ENCODE results near the gene TCHH.

GRCh38 chr1:152125834-152126443 lies 10.7 kb upstream of the TCHH start:
- no peak for TF ChIP-seq CEBPB (IDR thresholded peaks at IDR 0.05)
- TF ChIP-seq TAF1 (IDR thresholded peaks at IDR 0.05; ENCODE audit: low read depth), result no peak
- TF ChIP-seq MAX (IDR thresholded peaks at IDR 0.05), result no peak
- no peak for TF ChIP-seq EP300 (IDR thresholded peaks at IDR 0.05; ENCODE audit: borderline replicate concordance)
- TF ChIP-seq YY1 (IDR thresholded peaks at IDR 0.05; ENCODE audit: low read depth), result no peak
- no peak for TF ChIP-seq REST (IDR thresholded peaks at IDR 0.05; ENCODE audit: low read depth)
- no peak for TF ChIP-seq USF1 (IDR thresholded peaks at IDR 0.05)
- no peak for TF ChIP-seq CREB1 (IDR thresholded peaks at IDR 0.05; ENCODE audit: low read depth)
- TF ChIP-seq TCF12 (IDR thresholded peaks at IDR 0.05; ENCODE audit: low read depth), result no peak
- TF ChIP-seq FOXM1 (IDR thresholded peaks at IDR 0.05; ENCODE audit: borderline replicate concordance, low read depth), result no peak
